ENCODE results near the gene MEIS3.

GRCh38 chr19:47404334-47405196 lies 14.8 kb downstream of the MEIS3 start:
- TF ChIP-seq POLR2A (IDR thresholded peaks at IDR 0.05) (no peak), CTCF (IDR thresholded peaks at IDR 0.05) (no peak), EP300 (IDR thresholded peaks at IDR 0.05) (no peak)
